Measurements from ENCODE around the gene RNF6.
"Not testable (repeated sequence)": the region's sequence is repeated elsewhere in the genome, so short reads cannot be mapped to it uniquely, and the experiment has no call there.

Gene RNF6

GRCh38 chr13:26221721-26222519, at the start of gene RNF6:
Gene RNF6 (minus strand): TSS chr13:26222314. CDS start chr13:26219649, 2,665 bp downstream.
- DNase-seq, result peak; percentile 80 to 86

GRCh38 chr13:26270707-26271106, 48.6 kb upstream of the RNF6 start:
- no peak for DNase-seq

GRCh38 chr13:26266311-26266710, 44.2 kb upstream of the RNF6 start:
- no peak for DNase-seq

GRCh38 chr13:26262156-26262555, 40.0 kb upstream of the RNF6 start:
- no peak for DNase-seq

- DNase-seq, result no peak
These were observed 37.5 kb upstream of the RNF6 start for GRCh38 chr13:26259634-26260033.

- no peak for DNase-seq
These were observed 34.9 kb upstream of the RNF6 start for GRCh38 chr13:26257049-26257448.

- no peak for DNase-seq
These were observed 33.7 kb upstream of the RNF6 start for GRCh38 chr13:26255691-26256277.

GRCh38 chr13:26255115-26255514, 33.0 kb upstream of the RNF6 start:
- DNase-seq, result no peak

GRCh38 chr13:26254583-26255111, 32.5 kb upstream of the RNF6 start:
- DNase-seq, result peak; percentile 48 to 52

GRCh38 chr13:26253787-26254582, 31.9 kb upstream of the RNF6 start, which contains the start of gene CDK8:
Gene CDK8 (plus strand): TSS chr13:26254129. CDS start chr13:26254642, 513 bp downstream.
- peak; percentile 87 to 90 for DNase-seq

- no peak for DNase-seq
These were observed 31.2 kb upstream of the RNF6 start for GRCh38 chr13:26253262-26253786.

GRCh38 chr13:26252006-26252405, 29.9 kb upstream of the RNF6 start:
- DNase-seq, result not testable (repeated sequence)

- no peak for DNase-seq
These were observed 27.4 kb upstream of the RNF6 start for GRCh38 chr13:26249551-26249950.

GRCh38 chr13:26247608-26248007, 25.5 kb upstream of the RNF6 start:
- DNase-seq, result no peak

GRCh38 chr13:26247011-26247410, 24.9 kb upstream of the RNF6 start:
- no peak for DNase-seq

GRCh38 chr13:26246154-26246553, 24.0 kb upstream of the RNF6 start:
- no peak for DNase-seq

GRCh38 chr13:26236296-26236695, 14.2 kb upstream of the RNF6 start:
- no peak for DNase-seq

GRCh38 chr13:26230703-26231102, 8.6 kb upstream of the RNF6 start:
- DNase-seq, result no peak

- no peak for DNase-seq
These were observed 7.0 kb upstream of the RNF6 start for GRCh38 chr13:26229080-26229615.

GRCh38 chr13:26228096-26228495, 6.0 kb upstream of the RNF6 start:
- DNase-seq, result no peak

- DNase-seq, result no peak
These were observed 5.3 kb upstream of the RNF6 start for GRCh38 chr13:26227166-26227971.

Measured in activated CD4-positive, alpha-beta T cell treated with anti-CD3 and anti-CD28 coated beads, Interleukin-2, amount 50 U/mL, for 48 hours (primary cell).